ENCODE data around the gene C11orf42.

The C11orf42 gene

DNA sequence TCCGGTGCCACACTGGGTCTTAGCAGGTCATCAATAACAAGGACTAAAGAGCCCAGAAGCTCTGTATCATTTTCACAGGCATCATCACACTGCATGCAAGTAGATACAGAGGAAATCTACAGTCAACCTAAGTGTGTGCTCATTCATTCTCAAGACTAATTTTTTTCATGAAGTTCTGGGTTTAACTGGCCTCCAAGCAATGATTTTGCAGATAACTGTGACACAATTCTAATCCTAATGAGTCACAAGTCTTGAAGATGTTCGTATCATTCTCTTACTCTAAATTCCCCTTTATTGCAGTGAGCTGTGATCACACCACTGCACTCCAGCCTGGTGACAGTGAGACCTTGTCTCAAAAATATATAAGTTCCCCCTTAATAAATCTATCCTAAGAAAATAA, 3.9 kb upstream of the C11orf42 start:
- no CpG with 5 or more reads among the region's 2 CpGs for WGBS (ENCODE audit: insufficient coverage, insufficient read length)
- no peaks in the 10 kb centered on the region for H3K9me3 ChIP-seq (ENCODE audit: control insufficient read depth, insufficient read depth, low read length)
- H3K4me1 ChIP-seq (ENCODE audit: control insufficient read depth, insufficient read depth, low read length), result no peaks in the 10 kb centered on the region
- no peaks in the 10 kb centered on the region for H3K27me3 ChIP-seq (ENCODE audit: control insufficient read depth, insufficient read depth, low read length)
- H3K27ac ChIP-seq (ENCODE audit: low read length), result no peak overlapping the region
- no peak for DNase-seq (ENCODE audit: low read depth, low spot score)
- no peak overlapping the region for H3K4me3 ChIP-seq (ENCODE audit: low read length)
- no peaks in the 10 kb centered on the region for H3K36me3 ChIP-seq (ENCODE audit: control insufficient read depth, insufficient read depth, low read length)

DNA sequence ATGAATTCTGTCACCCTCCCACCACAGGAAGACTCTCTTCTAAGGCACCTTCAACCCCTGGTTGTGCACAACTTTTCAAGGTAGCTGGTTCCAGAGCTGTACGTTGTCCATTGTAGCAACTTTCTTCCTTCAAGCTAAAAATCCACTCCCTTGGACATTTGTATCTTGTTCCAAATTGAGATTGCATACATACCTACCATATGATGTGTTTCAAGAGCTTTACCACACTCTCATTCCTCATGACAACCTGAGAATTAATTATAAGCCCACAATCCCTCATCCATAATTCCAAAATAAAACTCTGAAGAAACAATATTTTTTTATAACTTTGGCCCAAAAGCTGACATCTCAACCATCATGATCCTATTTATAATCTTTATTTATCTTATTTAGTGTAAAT, 3.3 kb upstream of the C11orf42 start:
- no CpG with 5 or more reads among the region's 1 CpG for WGBS (ENCODE audit: insufficient coverage, insufficient read length)
- Histone ChIP-seq H3K27ac (ENCODE audit: low read length) (no peak overlapping the region), H3K4me1 (ENCODE audit: control insufficient read depth, insufficient read depth, low read length) (no peaks in the 10 kb centered on the region), H3K36me3 (ENCODE audit: control insufficient read depth, insufficient read depth, low read length) (no peaks in the 10 kb centered on the region), H3K27me3 (ENCODE audit: control insufficient read depth, insufficient read depth, low read length) (no peaks in the 10 kb centered on the region), H3K9me3 (ENCODE audit: control insufficient read depth, insufficient read depth, low read length) (no peaks in the 10 kb centered on the region), H3K4me3 (ENCODE audit: low read length) (no peak overlapping the region)
- DNase-seq (ENCODE audit: low read depth, low spot score), result no peak

GRCh38 chr11:6203327-6203726, 2.0 kb upstream of the C11orf42 start:
- no peak overlapping the region for H3K27ac ChIP-seq (ENCODE audit: low read length)
- H3K4me3 ChIP-seq (ENCODE audit: low read length), result no peak overlapping the region
- H3K4me1 ChIP-seq (ENCODE audit: control insufficient read depth, insufficient read depth, low read length), result no peaks in the 10 kb centered on the region
- no peaks in the 10 kb centered on the region for H3K9me3 ChIP-seq (ENCODE audit: control insufficient read depth, insufficient read depth, low read length)
- no CpG with 5 or more reads among the region's 3 CpGs for WGBS (ENCODE audit: insufficient coverage, insufficient read length)
- no peaks in the 10 kb centered on the region for H3K27me3 ChIP-seq (ENCODE audit: control insufficient read depth, insufficient read depth, low read length)
- H3K36me3 ChIP-seq (ENCODE audit: control insufficient read depth, insufficient read depth, low read length), result no peaks in the 10 kb centered on the region
- no peak for DNase-seq (ENCODE audit: low read depth, low spot score)

- Histone ChIP-seq H3K4me1 (ENCODE audit: control insufficient read depth, insufficient read depth, low read length) (no peaks in the 10 kb centered on the region), H3K9me3 (ENCODE audit: control insufficient read depth, insufficient read depth, low read length) (no peaks in the 10 kb centered on the region), H3K4me3 (ENCODE audit: low read length) (no peak overlapping the region), H3K36me3 (ENCODE audit: control insufficient read depth, insufficient read depth, low read length) (no peaks in the 10 kb centered on the region), H3K27me3 (ENCODE audit: control insufficient read depth, insufficient read depth, low read length) (no peaks in the 10 kb centered on the region), H3K27ac (ENCODE audit: low read length) (no peak overlapping the region)
- WGBS (ENCODE audit: insufficient coverage, insufficient read length), result no CpG with 5 or more reads among the region's 1 CpG
- DNase-seq (ENCODE audit: low read depth, low spot score), result no peak
Measured at GRCh38 chr11:6204706-6205105, 651 bp upstream of the C11orf42 start.

DNA sequence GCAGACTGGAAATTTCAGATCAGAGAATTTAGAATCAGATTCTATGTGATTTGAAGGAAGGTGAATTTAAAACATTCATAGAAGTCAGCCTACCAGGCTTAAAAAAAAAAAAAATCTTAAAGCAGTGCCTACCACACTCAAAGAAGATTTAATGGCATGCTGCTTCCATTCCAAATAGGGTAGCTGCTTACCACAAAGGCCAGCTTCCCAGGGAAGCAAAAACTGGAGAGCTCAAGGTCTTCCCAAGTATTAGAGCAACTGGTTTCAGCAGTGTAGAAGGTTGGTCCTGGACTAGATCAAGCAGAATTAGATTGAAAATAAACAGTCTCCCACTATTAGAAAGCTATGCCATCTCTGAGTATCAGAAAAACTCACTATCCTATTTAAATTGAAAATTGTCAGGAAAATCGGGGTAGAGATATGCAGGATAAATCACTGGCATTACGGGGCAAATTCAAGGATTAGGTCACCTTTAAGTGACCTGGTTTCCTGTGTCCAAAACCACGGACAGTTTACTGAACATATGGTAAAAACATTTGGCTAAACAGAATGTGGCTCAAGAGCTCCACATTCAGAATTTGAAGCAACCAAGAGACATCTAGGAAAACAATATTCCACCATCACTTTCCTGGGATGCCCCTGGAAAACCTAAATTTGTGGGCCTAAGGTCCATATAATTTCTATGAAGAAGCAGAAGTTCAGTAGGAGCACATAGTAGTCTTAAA, 1.3 kb downstream of the C11orf42 start:
- no peak overlapping the region for H3K27ac ChIP-seq (ENCODE audit: low read length)
- no peak for DNase-seq (ENCODE audit: low read depth, low spot score)
- H3K36me3 ChIP-seq (ENCODE audit: control insufficient read depth, insufficient read depth, low read length), result peaks cover 5% of the 10 kb centered on the region; the same call in 1 of the 2 replicates
- no peaks in the 10 kb centered on the region for H3K4me1 ChIP-seq (ENCODE audit: control insufficient read depth, insufficient read depth, low read length)
- H3K9me3 ChIP-seq (ENCODE audit: control insufficient read depth, insufficient read depth, low read length), result no peaks in the 10 kb centered on the region
- WGBS (ENCODE audit: insufficient coverage, insufficient read length), result no CpG with 5 or more reads among the region's 3 CpGs
- no peaks in the 10 kb centered on the region for H3K27me3 ChIP-seq (ENCODE audit: control insufficient read depth, insufficient read depth, low read length)
- H3K4me3 ChIP-seq (ENCODE audit: low read length), result no peak overlapping the region

DNA sequence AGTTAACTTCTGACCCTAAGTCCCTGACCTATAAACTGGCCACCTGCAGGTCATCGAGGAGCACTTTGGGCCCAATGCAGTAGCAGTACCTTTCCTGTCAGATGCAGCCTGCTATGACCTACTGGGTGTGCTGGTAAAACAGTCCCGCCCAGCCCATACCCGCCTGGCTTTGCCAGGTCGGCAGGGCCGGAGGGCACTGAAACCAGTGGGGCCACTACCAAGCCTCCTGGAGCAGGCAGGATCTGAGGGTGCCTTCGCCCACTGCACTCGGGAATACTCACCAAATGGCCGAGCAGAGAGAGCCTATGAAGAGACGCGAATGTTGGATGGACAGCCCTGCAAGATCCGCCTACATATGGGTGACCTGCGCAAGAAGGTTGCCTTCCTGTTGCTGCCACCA, 4.4 kb downstream of the C11orf42 start:
- no CpG with 5 or more reads among the region's 12 CpGs for WGBS (ENCODE audit: insufficient coverage, insufficient read length)

GRCh38 chr11:6210274-6210955, 5.1 kb downstream of the C11orf42 start:
- peaks cover 13% of the 10 kb centered on the region; the same call in 1 of the 2 replicates for H3K36me3 ChIP-seq (ENCODE audit: control insufficient read depth, insufficient read depth, low read length)
- no peak overlapping the region for H3K4me3 ChIP-seq (ENCODE audit: low read length)
- no peak for DNase-seq (ENCODE audit: low read depth, low spot score)
- no peaks in the 10 kb centered on the region for H3K9me3 ChIP-seq (ENCODE audit: control insufficient read depth, insufficient read depth, low read length)
- H3K27ac ChIP-seq (ENCODE audit: low read length), result no peak overlapping the region
- WGBS (ENCODE audit: insufficient coverage, insufficient read length), result no CpG with 5 or more reads among the region's 9 CpGs
- H3K4me1 ChIP-seq (ENCODE audit: control insufficient read depth, insufficient read depth, low read length), result no peaks in the 10 kb centered on the region
- no peaks in the 10 kb centered on the region for H3K27me3 ChIP-seq (ENCODE audit: control insufficient read depth, insufficient read depth, low read length)

More for the DNA sequence above, 4.4 kb downstream of the C11orf42 start:
- Histone ChIP-seq H3K4me1 (ENCODE audit: control insufficient read depth, insufficient read depth, low read length) (no peaks in the 10 kb centered on the region), H3K36me3 (ENCODE audit: control insufficient read depth, insufficient read depth, low read length) (peaks cover 13% of the 10 kb centered on the region; the same call in 1 of the 2 replicates), H3K27me3 (ENCODE audit: control insufficient read depth, insufficient read depth, low read length) (no peaks in the 10 kb centered on the region), H3K27ac (ENCODE audit: low read length) (no peak overlapping the region), H3K4me3 (ENCODE audit: low read length) (no peak overlapping the region), H3K9me3 (ENCODE audit: control insufficient read depth, insufficient read depth, low read length) (no peaks in the 10 kb centered on the region)
- DNase-seq (ENCODE audit: low read depth, low spot score), result no peak

GRCh38 chr11:6214530-6214929, 9.2 kb downstream of the C11orf42 start:
- no CpG with 5 or more reads among the region's 10 CpGs for WGBS (ENCODE audit: insufficient coverage, insufficient read length)
- H3K4me3 ChIP-seq (ENCODE audit: low read length), result no peak overlapping the region
- peaks cover 21% of the 10 kb centered on the region for H3K36me3 ChIP-seq (ENCODE audit: control insufficient read depth, insufficient read depth, low read length)
- H3K9me3 ChIP-seq (ENCODE audit: control insufficient read depth, insufficient read depth, low read length), result no peaks in the 10 kb centered on the region
- no peaks in the 10 kb centered on the region for H3K4me1 ChIP-seq (ENCODE audit: control insufficient read depth, insufficient read depth, low read length)
- H3K27ac ChIP-seq (ENCODE audit: low read length), result no peak overlapping the region
- no peak for DNase-seq (ENCODE audit: low read depth, low spot score)
- no peaks in the 10 kb centered on the region for H3K27me3 ChIP-seq (ENCODE audit: control insufficient read depth, insufficient read depth, low read length)

DNA sequence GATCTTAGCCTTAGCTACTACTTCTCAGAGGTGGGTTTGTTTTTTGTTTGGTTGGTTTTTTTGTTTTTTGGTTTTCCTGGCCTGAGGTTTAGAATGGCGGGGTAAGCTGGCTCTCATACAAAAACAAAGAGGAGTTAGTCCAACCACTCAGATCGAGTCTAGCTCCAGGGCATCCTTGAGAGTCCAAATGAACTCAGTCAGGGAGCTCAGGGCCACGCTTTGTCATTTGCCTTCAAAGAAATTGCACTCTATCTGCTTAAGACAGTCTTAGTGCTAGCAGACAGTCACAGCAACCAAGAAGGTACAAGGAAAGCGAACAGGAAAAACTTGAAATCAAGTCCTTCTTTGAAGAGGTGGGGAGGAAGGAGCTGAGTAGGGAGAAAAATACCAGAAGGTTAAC, 11.1 kb downstream of the C11orf42 start:
- peaks cover 16% of the 10 kb centered on the region for H3K36me3 ChIP-seq (ENCODE audit: control insufficient read depth, insufficient read depth, low read length)
- no CpG with 5 or more reads among the region's 4 CpGs for whole genome bisulfite sequencing (ENCODE audit: insufficient coverage, insufficient read length)

GRCh38 chr11:6217722-6218121, 12.4 kb downstream of the C11orf42 start:
- H3K36me3 ChIP-seq (ENCODE audit: control insufficient read depth, insufficient read depth, low read length), result peaks cover 19% of the 10 kb centered on the region
- no peak for DNase-seq (ENCODE audit: low read depth, low spot score)
- no peaks in the 10 kb centered on the region for H3K9me3 ChIP-seq (ENCODE audit: control insufficient read depth, insufficient read depth, low read length)
- no CpG with 5 or more reads among the region's 19 CpGs for WGBS (ENCODE audit: insufficient coverage, insufficient read length)
- H3K4me1 ChIP-seq (ENCODE audit: control insufficient read depth, insufficient read depth, low read length), result no peaks in the 10 kb centered on the region
- H3K4me3 ChIP-seq (ENCODE audit: low read length), result no peak overlapping the region
- H3K27me3 ChIP-seq (ENCODE audit: control insufficient read depth, insufficient read depth, low read length), result no peaks in the 10 kb centered on the region
- no peak overlapping the region for H3K27ac ChIP-seq (ENCODE audit: low read length)

More for the DNA sequence above, 11.1 kb downstream of the C11orf42 start:
- Histone ChIP-seq H3K27ac (ENCODE audit: low read length) (no peak overlapping the region), H3K4me1 (ENCODE audit: control insufficient read depth, insufficient read depth, low read length) (no peaks in the 10 kb centered on the region), H3K9me3 (ENCODE audit: control insufficient read depth, insufficient read depth, low read length) (no peaks in the 10 kb centered on the region), H3K4me3 (ENCODE audit: low read length) (no peak overlapping the region), H3K27me3 (ENCODE audit: control insufficient read depth, insufficient read depth, low read length) (no peaks in the 10 kb centered on the region)
- DNase-seq (ENCODE audit: low read depth, low spot score), result no peak
